ENCODE measurements around the gene MAJIN.
"Not testable (repeated sequence)": the region's sequence is repeated elsewhere in the genome, so short reads cannot be mapped to it uniquely, and the experiment has no call there.

The MAJIN gene

GRCh38 chr11:64989416-64989815 lies 17.5 kb upstream of the MAJIN start (continued):
- TF ChIP-seq, protein P1, sequence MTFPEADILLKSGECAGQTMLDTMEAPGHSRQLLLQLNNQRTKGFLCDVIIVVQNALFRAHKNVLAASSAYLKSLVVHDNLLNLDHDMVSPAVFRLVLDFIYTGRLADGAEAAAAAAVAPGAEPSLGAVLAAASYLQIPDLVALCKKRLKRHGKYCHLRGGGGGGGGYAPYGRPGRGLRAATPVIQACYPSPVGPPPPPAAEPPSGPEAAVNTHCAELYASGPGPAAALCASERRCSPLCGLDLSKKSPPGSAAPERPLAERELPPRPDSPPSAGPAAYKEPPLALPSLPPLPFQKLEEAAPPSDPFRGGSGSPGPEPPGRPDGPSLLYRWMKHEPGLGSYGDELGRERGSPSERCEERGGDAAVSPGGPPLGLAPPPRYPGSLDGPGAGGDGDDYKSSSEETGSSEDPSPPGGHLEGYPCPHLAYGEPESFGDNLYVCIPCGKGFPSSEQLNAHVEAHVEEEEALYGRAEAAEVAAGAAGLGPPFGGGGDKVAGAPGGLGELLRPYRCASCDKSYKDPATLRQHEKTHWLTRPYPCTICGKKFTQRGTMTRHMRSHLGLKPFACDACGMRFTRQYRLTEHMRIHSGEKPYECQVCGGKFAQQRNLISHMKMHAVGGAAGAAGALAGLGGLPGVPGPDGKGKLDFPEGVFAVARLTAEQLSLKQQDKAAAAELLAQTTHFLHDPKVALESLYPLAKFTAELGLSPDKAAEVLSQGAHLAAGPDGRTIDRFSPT (tag by site-specific recombination; IDR thresholded peaks at IDR 0.05), result no peak

- no peaks in the 10 kb centered on the region for H3K4me1 ChIP-seq (ENCODE audit: control insufficient read depth, insufficient read depth, low read length)
- no peak overlapping the region for H3K4me3 ChIP-seq (ENCODE audit: low read depth, low read length)
- CTCF ChIA-PET, result interaction anchor here (0.7 kb wide), 1 partner anchor 123 kb away, joined by 3 read pairs; no protein-coding TSS in a partner anchor
- no peak for TF ChIP-seq ZNF701 (tag by site-specific recombination; IDR thresholded peaks at IDR 0.05)
- TF ChIP-seq TRIM28 (IDR thresholded peaks at IDR 0.05; ENCODE audit: borderline replicate concordance, low read length), result no peak
- no peak for TF ChIP-seq ZNF514 (tag by site-specific recombination; IDR thresholded peaks at IDR 0.05)
- TF ChIP-seq, protein P2, sequence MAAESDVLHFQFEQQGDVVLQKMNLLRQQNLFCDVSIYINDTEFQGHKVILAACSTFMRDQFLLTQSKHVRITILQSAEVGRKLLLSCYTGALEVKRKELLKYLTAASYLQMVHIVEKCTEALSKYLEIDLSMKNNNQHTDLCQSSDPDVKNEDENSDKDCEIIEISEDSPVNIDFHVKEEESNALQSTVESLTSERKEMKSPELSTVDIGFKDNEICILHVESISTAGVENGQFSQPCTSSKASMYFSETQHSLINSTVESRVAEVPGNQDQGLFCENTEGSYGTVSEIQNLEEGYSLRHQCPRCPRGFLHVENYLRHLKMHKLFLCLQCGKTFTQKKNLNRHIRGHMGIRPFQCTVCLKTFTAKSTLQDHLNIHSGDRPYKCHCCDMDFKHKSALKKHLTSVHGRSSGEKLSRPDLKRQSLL (tag by site-specific recombination; IDR thresholded peaks at IDR 0.05), result no peak
- peak; percentile 83 for TF ChIP-seq ZNF341 (tag by site-specific recombination; IDR thresholded peaks at IDR 0.05; ENCODE audit: low read depth)
- no peak for TF ChIP-seq ZSCAN16 (tag by site-specific recombination; IDR thresholded peaks at IDR 0.05)
- no peaks in the 10 kb centered on the region for H3K9me3 ChIP-seq (ENCODE audit: control insufficient read depth, insufficient read depth, low read depth, low read length)
- H3K36me3 ChIP-seq (ENCODE audit: control insufficient read depth in 2 of 2, insufficient read depth in 1 of 2, low read length in 2 of 2), result no peaks in the 10 kb centered on the region
- H3K27ac ChIP-seq (ENCODE audit: extremely low read depth, low read depth, low read length), result no peak overlapping the region
- POLR2A ChIA-PET, result no interaction called here
Observed at GRCh38 chr11:64987998-64988854, 16.3 kb upstream of the MAJIN start.

DNA sequence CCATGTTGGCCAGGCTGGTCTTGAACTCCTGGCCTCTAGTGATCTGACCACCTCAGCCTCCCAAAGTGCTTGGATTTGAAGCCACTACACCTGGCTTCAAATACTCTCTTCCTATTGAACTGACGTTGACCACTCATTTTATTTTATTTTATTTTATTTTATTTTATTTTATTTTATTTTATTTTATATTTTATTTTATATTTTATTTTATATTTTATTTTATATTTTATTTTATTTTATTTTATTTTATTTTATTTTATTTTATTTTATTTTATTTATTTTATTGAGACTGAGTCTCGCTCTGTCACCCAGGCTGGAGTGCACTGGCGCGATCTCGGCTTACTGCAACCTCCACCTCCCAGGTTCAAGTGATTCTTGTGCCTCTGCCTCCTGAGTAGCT lies 11.4 kb upstream of the MAJIN start:
- CTCF ChIA-PET, result interaction anchor here (0.6 to 0.7 kb wide), 2 partner anchors 96 to 120 kb away, joined by 3 read pairs; no protein-coding TSS in a partner anchor
- POLR2A ChIA-PET; H3K4me1 ChIP-seq (ENCODE audit: control insufficient read depth, insufficient read depth, low read length): not testable (repeated sequence)

DNA sequence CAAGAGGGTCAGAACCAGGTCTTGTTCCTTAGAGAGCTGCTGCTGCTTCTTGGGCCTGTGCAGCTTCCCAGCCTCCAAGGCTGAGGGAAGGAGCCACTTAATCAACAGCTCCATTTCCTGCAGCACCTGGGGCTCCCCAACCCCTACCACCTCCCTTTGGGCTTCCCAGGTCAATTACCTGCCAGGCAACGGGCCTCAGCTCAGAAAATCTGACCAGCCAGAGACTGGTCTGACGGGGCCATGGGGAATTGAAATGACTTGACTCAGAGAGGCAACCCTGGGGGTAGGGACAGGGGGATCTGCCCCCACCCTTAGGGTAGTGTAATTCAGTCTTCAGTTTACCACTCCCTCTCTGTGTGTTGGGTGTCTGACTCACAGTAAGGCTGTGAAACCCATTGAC lies 4.7 kb upstream of the MAJIN start:
- TF ChIP-seq ZBTB8A (tag by site-specific recombination; IDR thresholded peaks at IDR 0.05) (no peak), ZNF391 (tag by site-specific recombination; IDR thresholded peaks at IDR 0.05; ENCODE audit: borderline replicate concordance, low read depth) (no peak), ZNF202 (tag by site-specific recombination; IDR thresholded peaks at IDR 0.05; ENCODE audit: borderline replicate concordance) (no peak), ZNF266 (tag by site-specific recombination; IDR thresholded peaks at IDR 0.05; ENCODE audit: low read depth) (no peak), ZNF776 (tag by site-specific recombination; IDR thresholded peaks at IDR 0.05; ENCODE audit: borderline replicate concordance) (no peak), ZNF10 (tag by site-specific recombination; IDR thresholded peaks at IDR 0.05) (no peak), TRIM28 (IDR thresholded peaks at IDR 0.05; ENCODE audit: borderline replicate concordance, low read length) (no peak), ZNF148 (tag by site-specific recombination; IDR thresholded peaks at IDR 0.05; ENCODE audit: borderline replicate concordance) (no peak)
- TF ChIP-seq, protein P3, sequence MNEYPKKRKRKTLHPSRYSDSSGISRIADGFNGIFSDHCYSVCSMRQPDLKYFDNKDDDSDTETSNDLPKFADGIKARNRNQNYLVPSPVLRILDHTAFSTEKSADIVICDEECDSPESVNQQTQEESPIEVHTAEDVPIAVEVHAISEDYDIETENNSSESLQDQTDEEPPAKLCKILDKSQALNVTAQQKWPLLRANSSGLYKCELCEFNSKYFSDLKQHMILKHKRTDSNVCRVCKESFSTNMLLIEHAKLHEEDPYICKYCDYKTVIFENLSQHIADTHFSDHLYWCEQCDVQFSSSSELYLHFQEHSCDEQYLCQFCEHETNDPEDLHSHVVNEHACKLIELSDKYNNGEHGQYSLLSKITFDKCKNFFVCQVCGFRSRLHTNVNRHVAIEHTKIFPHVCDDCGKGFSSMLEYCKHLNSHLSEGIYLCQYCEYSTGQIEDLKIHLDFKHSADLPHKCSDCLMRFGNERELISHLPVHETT (tag by site-specific recombination; IDR thresholded peaks at IDR 0.05), result no peak
- TF ChIP-seq, protein P4, sequence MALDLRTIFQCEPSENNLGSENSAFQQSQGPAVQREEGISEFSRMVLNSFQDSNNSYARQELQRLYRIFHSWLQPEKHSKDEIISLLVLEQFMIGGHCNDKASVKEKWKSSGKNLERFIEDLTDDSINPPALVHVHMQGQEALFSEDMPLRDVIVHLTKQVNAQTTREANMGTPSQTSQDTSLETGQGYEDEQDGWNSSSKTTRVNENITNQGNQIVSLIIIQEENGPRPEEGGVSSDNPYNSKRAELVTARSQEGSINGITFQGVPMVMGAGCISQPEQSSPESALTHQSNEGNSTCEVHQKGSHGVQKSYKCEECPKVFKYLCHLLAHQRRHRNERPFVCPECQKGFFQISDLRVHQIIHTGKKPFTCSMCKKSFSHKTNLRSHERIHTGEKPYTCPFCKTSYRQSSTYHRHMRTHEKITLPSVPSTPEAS (tag by site-specific recombination; IDR thresholded peaks at IDR 0.05), result no peak
- no peaks in the 10 kb centered on the region for H3K4me1 ChIP-seq (ENCODE audit: control insufficient read depth, insufficient read depth, low read length)

More for the DNA sequence above, 11.4 kb upstream of the MAJIN start:
- not testable (repeated sequence) for H3K27ac ChIP-seq (ENCODE audit: extremely low read depth, low read depth, low read length); H3K9me3 ChIP-seq (ENCODE audit: control insufficient read depth, insufficient read depth, low read depth, low read length); H3K4me3 ChIP-seq (ENCODE audit: low read depth, low read length); H3K36me3 ChIP-seq (ENCODE audit: control insufficient read depth in 2 of 2, insufficient read depth in 1 of 2, low read length in 2 of 2)

More for the DNA sequence above, 4.7 kb upstream of the MAJIN start:
- Histone ChIP-seq H3K27ac (ENCODE audit: extremely low read depth, low read depth, low read length) (no peak overlapping the region), H3K9me3 (ENCODE audit: control insufficient read depth, insufficient read depth, low read depth, low read length) (no peaks in the 10 kb centered on the region), H3K4me3 (ENCODE audit: low read depth, low read length) (no peak overlapping the region), H3K36me3 (ENCODE audit: control insufficient read depth in 2 of 2, insufficient read depth in 1 of 2, low read length in 2 of 2) (no peaks in the 10 kb centered on the region)
- CTCF ChIA-PET, result interaction anchor here (0.7 kb wide), 1 partner anchor 645 kb away, joined by 4 read pairs; no protein-coding TSS in a partner anchor
- POLR2A ChIA-PET, result interaction anchor here (0.6 kb wide), 1 partner anchor 49 kb away, joined by 3 read pairs; no protein-coding TSS in a partner anchor

All from HEK293 (cell line).